ENCODE data around the gene SDHA.
"Not testable (repeated sequence)": the region's sequence is repeated elsewhere in the genome, so short reads cannot be mapped to it uniquely, and the experiment has no call there.

DNA sequence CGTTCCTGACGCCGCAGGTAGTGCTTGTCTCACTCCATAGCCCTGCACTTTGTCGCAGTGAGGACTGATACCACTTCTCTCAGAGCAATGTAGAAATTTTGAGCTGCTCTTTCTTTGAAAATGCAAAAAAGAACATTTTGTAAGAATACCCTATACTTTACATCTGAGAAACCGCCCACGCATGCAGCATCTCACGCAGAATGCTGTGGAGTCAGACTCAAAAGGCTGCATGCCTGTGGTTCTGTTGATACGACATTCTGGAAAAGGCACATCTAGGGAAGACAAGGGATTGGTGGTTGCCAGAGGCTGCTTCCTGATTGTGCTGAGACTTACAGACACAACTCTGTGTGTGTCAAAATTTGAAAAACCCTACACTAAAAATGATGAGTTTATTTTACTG, 19.8 kb downstream of the SDHA start:
- TF ChIP-seq CTCF, POLR2A (IDR thresholded peaks at IDR 0.05): not testable (repeated sequence)
